Endothelial cell of umbilical vein (primary cell): Measurements from ENCODE around the gene OR52B2. TPM values are rescaled to one million over a fixed set of nuclear protein-coding genes. Genes with fewer than 3 reads are reported as not detected.

ENCODE experiments used
- BruUV-seq: library from RNA; stranded (reverse); fragments of 400-500 nt; replicated peaks from 2 replicates; lab custom pipeline; 2021; lab: Mats Ljungman, UMichigan
- CTCF ChIA-PET: fragments of 300-600, 350-600 bp; sonication (Branson Sonifier 250); formaldehyde crosslinking; loops from one replicate; lab custom pipeline; 2021; ENCODE audit warnings: antibody characterized with exemption, inconsistent platforms; lab: Charles Lee
- POLR2A ChIA-PET: fragments of 300-600, 350-600 bp; sonication (Branson Sonifier 250); formaldehyde crosslinking; loops from one replicate; lab custom pipeline; 2021; ENCODE audit warnings: antibody characterized with exemption, inconsistent platforms; lab: Charles Lee
- DNase-seq: peaks from one replicate; pipeline ENCODE4 v3.0.0-alpha.2; 2011; ENCODE audit warnings: low read depth, low spot score
- FAIRE-seq: peaks from 2 replicates; lab custom pipeline; 2011; peaks lifted over from hg19 to GRCh38; lab: Jason Lieb, UNC
- H2AFZ ChIP-seq: 2 replicates; pipeline ENCODE4 v1.6.0; 2012; ENCODE audit warnings: low read depth, low read length, control low read depth, inconsistent platforms
- H3K27ac ChIP-seq: 2 replicates; pipeline ENCODE4 v1.5.1; 2011; ENCODE audit warnings: low read depth, mild to moderate bottlenecking, control low read depth, low read length, moderate library complexity; ENCODE audit not compliant: insufficient read depth
- H3K27me3 ChIP-seq, 2 experiments: 2 replicates each; pipeline versions ENCODE4 v1.6.0 to v1.6.1; 2011; ENCODE audit warnings: low read length in 2 of 2, mixed read lengths in 1 of 2; ENCODE audit not compliant: control insufficient read depth in 2 of 2, insufficient read depth in 2 of 2
- H3K36me3 ChIP-seq, 2 experiments: 2 replicates in 1 of 2; 3 replicates in 1 of 2; pipeline ENCODE4 v1.5.1; 2011; ENCODE audit warnings: low read length in 2 of 2, mild to moderate bottlenecking in 1 of 2, moderate library complexity in 1 of 2; ENCODE audit not compliant: control insufficient read depth in 2 of 2, insufficient read depth in 2 of 2; ENCODE audit errors: extremely low read depth in 1 of 2
- H3K4me1 ChIP-seq: 3 replicates; pipeline ENCODE4 v1.5.1; 2011; ENCODE audit warnings: mild to moderate bottlenecking, low read length; ENCODE audit not compliant: control insufficient read depth, insufficient read depth; ENCODE audit errors: extremely low read depth
- H3K4me2 ChIP-seq: 2 replicates; pipeline ENCODE4 v1.6.1; 2011; ENCODE audit warnings: low read length, control low read depth, mixed read lengths; ENCODE audit not compliant: insufficient read depth
- H3K4me3 ChIP-seq, 3 experiments: fragments of 200-600 bp in 1 of 3; sonication (generic), shearing (Covaris generic) in 1 of 3; replicated peaks in 1 of 3; 2 replicates each; pipeline ENCODE4 v1.5.1; 2011 to 2016; ENCODE audit warnings: control low read depth in 3 of 3, low read length in 3 of 3, mild to moderate bottlenecking in 2 of 3, inconsistent platforms in 1 of 3, low read depth in 1 of 3, moderate library complexity in 1 of 3; ENCODE audit not compliant: insufficient read depth in 1 of 3
- H3K79me2 ChIP-seq: 2 replicates; pipeline ENCODE4 v1.6.0; 2012; ENCODE audit warnings: low read length, inconsistent platforms; ENCODE audit not compliant: control insufficient read depth, insufficient read depth
- H3K9ac ChIP-seq: replicated peaks from 2 replicates; pipeline ENCODE3; 2011; ENCODE audit warnings: low read length, control low read depth; ENCODE audit not compliant: insufficient read depth; ENCODE audit errors: extremely low read depth
- H3K9me1 ChIP-seq: replicated peaks from 3 replicates; pipeline ENCODE4 v1.6.0; 2011; ENCODE audit warnings: mild to moderate bottlenecking, low read length; ENCODE audit not compliant: control insufficient read depth, insufficient read depth; ENCODE audit errors: extremely low read depth
- H3K9me3 ChIP-seq: replicated peaks from 2 replicates; pipeline ENCODE4 v1.5.1; 2012; ENCODE audit warnings: low read length, inconsistent platforms; ENCODE audit not compliant: control insufficient read depth, insufficient read depth
- H4K20me1 ChIP-seq: replicated peaks from 2 replicates; pipeline ENCODE3; 2011; ENCODE audit warnings: mild to moderate bottlenecking, low read length; ENCODE audit not compliant: control insufficient read depth, insufficient read depth; ENCODE audit errors: extremely low read depth
- EZH2 ChIP-seq: IDR thresholded peaks from 2 replicates; pipeline ENCODE4 v1.6.1; 2012; ENCODE audit warnings: borderline replicate concordance, low read depth, mild to moderate bottlenecking, moderate library complexity, low read length, inconsistent platforms; ENCODE audit not compliant: severe bottlenecking
- FOS ChIP-seq: IDR thresholded peaks from 2 replicates; pipeline ENCODE4 v1.6.1; 2011; ENCODE audit warnings: mild to moderate bottlenecking, low read length, moderate library complexity, borderline replicate concordance; ENCODE audit not compliant: insufficient read depth
- GATA2 ChIP-seq: IDR thresholded peaks from 2 replicates; pipeline ENCODE4 v1.7.0; 2011; ENCODE audit warnings: low read depth, mild to moderate bottlenecking, moderate library complexity, mixed read lengths, low read length; ENCODE audit not compliant: insufficient read length, insufficient read depth
- JUN ChIP-seq: IDR thresholded peaks from 2 replicates; pipeline ENCODE4 v1.6.1; 2011; ENCODE audit warnings: borderline replicate concordance, low read depth; ENCODE audit not compliant: insufficient read length, insufficient read depth
- MYC ChIP-seq: IDR thresholded peaks from one replicate; pipeline ENCODE4 v1.6.1; 2011; ENCODE audit warnings: mild to moderate bottlenecking, low read depth, low read length
- POLR2A ChIP-seq: IDR thresholded peaks from 2 replicates; pipeline ENCODE4 v1.6.1; 2012; ENCODE audit warnings: low read depth, mild to moderate bottlenecking, control low read depth, low read length
- POLR2AphosphoS5 ChIP-seq: IDR thresholded peaks from 2 replicates; pipeline ENCODE4 v1.6.1; 2012; ENCODE audit warnings: low read depth, mild to moderate bottlenecking, control low read depth, low read length, moderate library complexity; ENCODE audit not compliant: insufficient read depth
- dilution Hi-C: fragments of 300-500 bp; cut with MboI; formaldehyde crosslinking; loops from one replicate; pipeline ENCODE4 v1.15.0; 2019; ENCODE audit warnings: low sequenced_read_pairs; ENCODE audit not compliant: extremely low pct_ligation_motif_present
- intact Hi-C: fragments of 100-400 bp; cut with micrococcal nuclease; formaldehyde crosslinking; loops from one replicate; pipeline ENCODE4 v1.10.0; 2022
- polyA plus RNA-seq, 4 experiments: library from polyadenylated mRNA; depleted of rRNA in 3 of 4; stranded (reverse) in 3 of 4; unstranded in 1 of 4; fragments of >200 nt; gene quantifications; 2 replicates each; pipeline versions ENCODE4 v1.2.1 to v1.2.3, GENCODE V29; 2011 to 2012; ENCODE audit warnings: missing spikeins in 1 of 4
- total RNA-seq: library from RNA; stranded (reverse); gene quantifications from 2 replicates; pipeline ENCODE4 v1.2.3, GENCODE V29; 2021
- TF ChIP-seq, protein P1 (sequence below), 2 donors: IDR thresholded peaks; 1 replicate in 1 of 2; 2 replicates in 1 of 2; pipeline ENCODE4 v1.5.1; 2011; ENCODE audit warnings: low read length in 2 of 2, mild to moderate bottlenecking in 2 of 2, moderate library complexity in 2 of 2, control low read depth in 1 of 2, inconsistent platforms in 1 of 2, low read depth in 1 of 2; ENCODE audit not compliant: insufficient read depth in 1 of 2; ENCODE audit errors: extremely low read depth in 1 of 2
- TF ChIP-seq, protein P2 (sequence below): IDR thresholded peaks from 2 replicates; pipeline ENCODE4 v1.6.1; 2011; ENCODE audit not compliant: insufficient read depth, insufficient read length

The OR52B2 gene
- total and polyA plus RNA-seq, 2 donors (not counting 3 experiments of a cell fraction or from before 2014, with no cell fraction given): not detected

DNA sequence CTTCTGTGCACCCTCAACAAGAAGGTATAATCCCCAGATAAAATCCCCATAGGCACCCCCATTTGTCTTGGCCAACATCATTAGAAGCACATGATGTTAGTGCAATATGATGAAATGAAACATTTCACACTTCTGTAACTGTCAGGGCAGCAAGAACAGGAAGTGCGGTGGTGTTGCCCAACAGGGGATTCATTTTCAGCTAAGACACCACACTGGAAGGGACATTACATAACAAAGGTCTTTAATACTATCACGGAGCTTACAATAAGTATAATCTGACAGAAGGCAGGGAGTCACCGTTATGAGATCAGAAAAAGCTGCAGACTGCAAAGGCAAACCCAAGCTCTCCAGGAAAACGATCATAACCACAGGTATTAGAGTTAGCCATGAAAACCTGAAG lies 30.8 kb upstream of the OR52B2 start:
- no peaks in the 10 kb centered on the region for H3K4me1 ChIP-seq
- no peaks in the 10 kb centered on the region for H3K9me1 ChIP-seq
- H2AFZ ChIP-seq: no peak overlapping the region
- H3K36me3 ChIP-seq: no peaks in the 10 kb centered on the region
- no peak overlapping the region for H3K4me2 ChIP-seq
- H3K9ac ChIP-seq: no peak overlapping the region
- no peak for FAIRE-seq
- DNase-seq: no peak
- CTCF ChIA-PET: interaction anchor here (1.2 to 1.6 kb wide), 2 partner anchors 15 to 162 kb away, joined by 4 to 5 read pairs; no protein-coding TSS in a partner anchor
- H3K4me3 ChIP-seq: no peak overlapping the region
- intact Hi-C loops: no loop called here
- no peaks in the 10 kb centered on the region for H4K20me1 ChIP-seq
- POLR2A ChIA-PET: no interaction called here
- BruUV-seq: no TSS peak
- dilution Hi-C loops: no loop called here
- peaks cover 0 to 2% of the 10 kb centered on the region in 2 experiments for H3K27me3 ChIP-seq
- TF ChIP-seq, protein P1, sequence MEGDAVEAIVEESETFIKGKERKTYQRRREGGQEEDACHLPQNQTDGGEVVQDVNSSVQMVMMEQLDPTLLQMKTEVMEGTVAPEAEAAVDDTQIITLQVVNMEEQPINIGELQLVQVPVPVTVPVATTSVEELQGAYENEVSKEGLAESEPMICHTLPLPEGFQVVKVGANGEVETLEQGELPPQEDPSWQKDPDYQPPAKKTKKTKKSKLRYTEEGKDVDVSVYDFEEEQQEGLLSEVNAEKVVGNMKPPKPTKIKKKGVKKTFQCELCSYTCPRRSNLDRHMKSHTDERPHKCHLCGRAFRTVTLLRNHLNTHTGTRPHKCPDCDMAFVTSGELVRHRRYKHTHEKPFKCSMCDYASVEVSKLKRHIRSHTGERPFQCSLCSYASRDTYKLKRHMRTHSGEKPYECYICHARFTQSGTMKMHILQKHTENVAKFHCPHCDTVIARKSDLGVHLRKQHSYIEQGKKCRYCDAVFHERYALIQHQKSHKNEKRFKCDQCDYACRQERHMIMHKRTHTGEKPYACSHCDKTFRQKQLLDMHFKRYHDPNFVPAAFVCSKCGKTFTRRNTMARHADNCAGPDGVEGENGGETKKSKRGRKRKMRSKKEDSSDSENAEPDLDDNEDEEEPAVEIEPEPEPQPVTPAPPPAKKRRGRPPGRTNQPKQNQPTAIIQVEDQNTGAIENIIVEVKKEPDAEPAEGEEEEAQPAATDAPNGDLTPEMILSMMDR (IDR thresholded peaks at IDR 0.05; ENCODE audit: extremely low read depth in 1 of 2, insufficient read depth in 1 of 2, low read depth in 1 of 2, low read length in 2 of 2): no peak
- TF ChIP-seq POLR2AphosphoS5 (no peak), POLR2A (no peak), GATA2 (no peak), EZH2 (no peak), FOS (no peak), JUN (no peak), MYC (no peak)
- TF ChIP-seq, protein P2, sequence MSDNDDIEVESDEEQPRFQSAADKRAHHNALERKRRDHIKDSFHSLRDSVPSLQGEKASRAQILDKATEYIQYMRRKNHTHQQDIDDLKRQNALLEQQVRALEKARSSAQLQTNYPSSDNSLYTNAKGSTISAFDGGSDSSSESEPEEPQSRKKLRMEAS: no peak
- H3K79me2 ChIP-seq: no peaks in the 10 kb centered on the region
- no peak overlapping the region for H3K27ac ChIP-seq
- no peaks in the 10 kb centered on the region for H3K9me3 ChIP-seq
